Stimulated activated CD4-positive, alpha-beta T cell treated with anti-CD3 and anti-CD28 coated beads, Interleukin-12 subunit alpha, Interleukin-12 subunit beta, amount 100 ng/mL, for 4 hours (primary cell): Measurements from ENCODE around the gene NEUROG3.
"Not testable (repeated sequence)": the region's sequence is repeated elsewhere in the genome, so short reads cannot be mapped to it uniquely, and the experiment has no call there.

Experiments used
- DNase-seq: peaks from one replicate; pipeline ENCODE4 v3.0.0-alpha.2; 2020

Gene NEUROG3

GRCh38 chr10:69570050-69570816, 3.0 kb downstream of the NEUROG3 start:
- no peak for DNase-seq

GRCh38 chr10:69569396-69569934, 3.8 kb downstream of the NEUROG3 start:
- no peak for DNase-seq

DNA sequence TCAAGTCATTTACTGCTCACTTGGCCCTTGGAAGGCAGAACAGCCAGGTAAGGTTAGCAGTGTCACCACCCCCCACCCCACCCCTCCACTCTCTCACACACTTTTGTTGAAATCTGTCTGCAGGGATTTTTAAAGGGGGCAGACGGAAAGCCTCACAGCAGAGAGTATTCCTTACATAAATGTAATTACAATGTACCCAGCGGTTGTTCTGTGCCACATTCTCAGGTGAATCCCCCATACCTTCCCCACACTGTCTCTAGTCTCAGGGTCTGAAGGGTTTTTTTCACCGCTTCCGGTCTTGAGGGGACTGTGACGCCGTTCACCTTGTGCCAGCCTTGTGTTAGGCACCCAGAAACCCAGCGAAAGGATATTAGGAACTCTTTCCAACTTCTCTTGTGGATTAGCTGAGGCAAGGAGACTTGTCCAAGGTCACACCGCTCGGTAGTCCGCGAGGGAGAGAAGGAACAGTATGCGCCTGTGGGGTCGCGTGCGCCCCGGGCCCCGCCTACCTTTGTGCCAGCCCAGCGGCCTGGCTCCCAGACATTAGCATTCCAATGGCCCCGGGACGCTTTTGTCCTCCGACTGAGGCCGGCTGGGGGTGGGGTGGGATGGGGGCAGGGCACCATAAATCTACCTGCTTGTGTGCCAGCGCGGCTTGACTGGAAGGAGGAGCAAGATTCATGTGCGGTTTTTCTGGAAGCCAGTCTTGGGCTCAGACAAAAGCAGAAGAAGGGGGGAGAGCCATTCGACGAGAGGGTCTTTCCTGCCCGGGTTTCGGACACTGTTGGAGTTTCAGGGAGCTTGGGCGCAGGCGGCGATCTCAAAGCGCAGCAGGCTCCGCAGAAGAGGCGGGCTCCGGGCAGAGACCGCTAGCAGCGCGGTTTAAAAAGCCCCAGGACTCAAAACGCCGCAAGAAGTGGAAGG, 4.5 kb downstream of the NEUROG3 start:
- no peak for DNase-seq

GRCh38 chr10:69567920-69568319, 5.3 kb downstream of the NEUROG3 start:
- DNase-seq = no peak

- no peak for DNase-seq
Measured at GRCh38 chr10:69562731-69563254, 10.4 kb downstream of the NEUROG3 start.

DNA sequence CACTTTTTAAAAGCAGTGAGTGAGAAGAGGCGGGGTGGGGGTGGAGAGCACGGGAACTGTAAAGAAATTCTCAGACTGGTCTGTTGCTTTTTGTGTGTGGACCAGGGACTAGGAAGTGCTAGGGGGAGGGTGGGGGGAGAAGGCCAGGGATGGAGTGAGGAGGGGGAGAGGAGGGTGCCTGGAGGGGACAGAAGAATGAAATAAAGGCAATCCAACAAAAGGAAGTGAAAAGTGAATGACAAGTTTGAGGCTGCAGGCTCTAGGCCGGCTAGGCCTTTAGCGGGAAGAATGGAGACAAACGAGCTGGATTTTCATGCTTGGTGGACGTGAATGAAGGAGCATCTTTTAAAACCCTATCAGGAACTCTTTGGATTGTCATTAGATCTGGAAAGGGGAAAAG, 13.7 kb downstream of the NEUROG3 start:
- DNase-seq = no peak

- DNase-seq = no peak
Measured at GRCh38 chr10:69558559-69558958, 14.7 kb downstream of the NEUROG3 start.

GRCh38 chr10:69554611-69555010, 18.6 kb downstream of the NEUROG3 start:
- DNase-seq = no peak

- DNase-seq = no peak
Measured at GRCh38 chr10:69553328-69553727, 19.9 kb downstream of the NEUROG3 start.

DNA sequence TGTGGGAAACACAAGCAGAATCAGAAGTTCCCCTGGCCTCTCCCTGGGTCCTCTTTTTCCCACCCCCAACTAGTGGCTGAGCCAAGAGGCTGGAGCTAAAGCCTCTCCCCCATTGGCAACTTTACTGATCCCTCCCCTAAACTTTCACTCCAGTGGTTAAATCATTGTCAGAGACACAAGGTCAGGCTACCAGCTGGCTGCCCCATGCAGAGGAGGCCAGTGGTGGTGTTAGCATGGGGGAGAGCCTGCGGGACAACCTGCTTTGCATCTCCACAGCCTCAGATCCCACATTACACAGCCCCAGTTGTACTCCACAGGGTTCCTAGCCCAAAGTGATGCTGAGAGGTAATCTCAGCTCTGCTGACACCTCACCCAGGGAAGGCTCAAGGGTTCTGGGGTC, 21.0 kb downstream of the NEUROG3 start:
- DNase-seq = no peak

DNA sequence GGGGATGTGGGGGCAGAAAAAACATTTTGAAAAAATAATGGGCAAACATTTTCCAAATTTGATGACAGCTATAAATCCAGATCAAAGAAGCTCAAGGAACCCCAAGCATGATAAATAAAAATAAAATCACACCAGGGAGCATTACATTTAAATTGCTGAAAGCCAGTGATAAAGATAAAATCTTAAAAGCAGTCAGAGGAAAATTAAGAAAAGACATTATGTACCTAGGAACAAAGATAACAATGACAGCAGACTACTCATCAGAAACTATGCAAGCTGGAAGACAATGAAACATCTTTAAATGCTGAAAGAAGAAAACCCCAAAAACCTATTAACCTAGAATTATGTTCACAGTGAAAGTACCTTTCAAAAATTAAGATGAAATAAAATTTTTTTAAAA, 23.3 kb downstream of the NEUROG3 start:
- no peak for DNase-seq

DNA sequence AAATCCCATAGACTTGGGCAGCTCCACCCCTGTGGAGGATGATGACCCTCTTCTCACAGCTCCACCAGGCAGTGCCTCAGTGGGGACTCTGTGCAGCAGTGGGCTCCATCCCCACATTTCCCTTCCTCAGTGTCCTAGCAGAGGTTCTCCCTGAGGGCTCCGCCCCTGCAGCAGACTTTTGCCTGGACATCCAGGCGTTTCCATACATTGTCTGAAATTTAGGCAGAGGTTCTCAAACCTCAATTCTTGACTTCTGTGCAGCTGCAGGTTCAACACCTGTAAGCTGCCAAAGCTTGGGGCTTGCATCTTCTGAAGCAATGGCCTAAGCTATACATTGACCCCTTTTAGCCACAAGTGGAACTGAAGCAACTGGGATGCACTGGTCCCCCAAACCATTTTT, 31.8 kb downstream of the NEUROG3 start:
- no peak for DNase-seq

DNA sequence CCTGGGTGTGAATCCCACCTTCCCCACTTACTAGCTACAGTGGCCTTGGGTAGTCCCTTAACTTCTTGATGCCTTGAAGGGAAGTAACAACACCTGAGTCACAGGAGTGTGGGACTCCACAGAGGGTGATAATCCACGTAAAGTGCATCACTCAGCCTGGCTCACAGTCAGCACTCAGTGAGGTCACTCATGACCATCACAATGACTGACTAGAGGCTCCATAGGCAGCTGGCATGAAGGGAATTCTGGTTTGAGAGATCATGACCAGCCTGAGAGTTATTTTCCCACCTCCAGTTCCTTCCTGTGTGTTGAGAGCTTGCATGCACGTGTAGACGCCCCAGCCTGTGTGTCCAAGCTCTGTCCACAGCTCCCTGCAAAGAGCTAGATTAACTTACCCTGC, 34.8 kb downstream of the NEUROG3 start:
- no peak for DNase-seq

- no peak for DNase-seq
Measured at GRCh38 chr10:69537449-69537848, 35.8 kb downstream of the NEUROG3 start.

GRCh38 chr10:69536521-69536920, 36.7 kb downstream of the NEUROG3 start:
- not testable (repeated sequence) for DNase-seq

DNA sequence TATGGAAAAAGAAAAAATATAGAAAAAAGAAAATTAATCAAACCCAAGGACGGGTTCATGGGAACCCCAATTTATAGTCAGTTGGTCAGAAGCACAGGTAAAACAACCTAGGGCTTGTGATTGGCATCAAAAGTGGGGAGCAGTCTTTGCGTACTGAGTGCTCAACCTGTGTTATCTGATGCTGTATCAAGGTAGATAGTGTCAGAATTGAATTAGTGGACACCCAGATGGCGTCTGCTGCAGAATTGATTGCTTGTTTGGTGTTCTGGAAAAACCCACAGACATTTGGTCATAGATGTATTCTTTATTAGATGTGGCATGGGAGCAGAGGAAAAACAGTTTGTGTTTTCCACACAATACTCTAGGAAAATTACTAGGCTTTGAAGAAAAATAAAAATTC, 39.6 kb downstream of the NEUROG3 start:
- DNase-seq = no peak

DNA sequence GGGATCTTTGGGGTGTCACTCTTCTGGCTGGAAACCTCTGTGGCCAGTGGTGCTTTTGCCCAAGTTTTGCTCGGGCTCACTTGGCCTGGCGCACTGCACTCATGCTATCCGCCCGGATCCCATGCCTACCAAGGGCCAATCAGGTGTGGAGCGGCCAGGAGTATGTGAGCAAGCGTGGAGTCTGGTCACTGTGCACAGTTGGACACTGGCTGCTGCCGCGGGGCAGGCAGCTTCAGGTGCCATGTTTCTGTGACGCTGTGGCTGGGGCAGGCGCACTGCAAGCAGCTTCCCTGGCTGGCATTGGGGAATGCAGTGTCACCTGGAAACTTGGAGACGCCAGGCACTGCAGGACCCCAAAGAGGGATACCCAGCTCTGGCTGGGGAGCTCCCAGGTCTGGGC, 45.3 kb downstream of the NEUROG3 start:
- no peak for DNase-seq
